IPS-20b (cell line): ENCODE data around the gene CDKAL1.
"Not testable (repeated sequence)": the region's sequence is repeated elsewhere in the genome, so short reads cannot be mapped to it uniquely, and the experiment has no call there.

Experiments
- H3K27ac ChIP-seq: one replicate; pipeline ENCODE4 v1.5.1; 2013; ENCODE audit warnings: low read length
- H3K27me3 ChIP-seq: 2 replicates; pipeline ENCODE4 v1.6.1; 2013; ENCODE audit warnings: mild to moderate bottlenecking, low read length, inconsistent platforms; ENCODE audit not compliant: insufficient read depth
- H3K36me3 ChIP-seq: 2 replicates; pipeline ENCODE4 v1.6.1; 2013; ENCODE audit warnings: low read depth, mild to moderate bottlenecking, inconsistent platforms, low read length, moderate library complexity; ENCODE audit not compliant: insufficient read depth
- H3K4me1 ChIP-seq: 2 replicates; pipeline ENCODE4 v1.6.1; 2013; ENCODE audit warnings: mild to moderate bottlenecking, control low read depth, inconsistent platforms, low read length, moderate library complexity; ENCODE audit not compliant: insufficient read depth
- H3K4me3 ChIP-seq: 2 replicates; pipeline ENCODE4 v1.5.1; 2013; ENCODE audit warnings: mild to moderate bottlenecking, low read length, inconsistent platforms
- H3K9ac ChIP-seq: 2 replicates; pipeline ENCODE4 v1.6.1; 2013; ENCODE audit warnings: low read depth, mild to moderate bottlenecking, inconsistent platforms, low read length, moderate library complexity
- H3K9me3 ChIP-seq: 2 replicates; pipeline ENCODE4 v1.6.1; 2013; ENCODE audit warnings: mild to moderate bottlenecking, low read depth, low read length, inconsistent platforms; ENCODE audit not compliant: insufficient read depth

Gene CDKAL1

DNA sequence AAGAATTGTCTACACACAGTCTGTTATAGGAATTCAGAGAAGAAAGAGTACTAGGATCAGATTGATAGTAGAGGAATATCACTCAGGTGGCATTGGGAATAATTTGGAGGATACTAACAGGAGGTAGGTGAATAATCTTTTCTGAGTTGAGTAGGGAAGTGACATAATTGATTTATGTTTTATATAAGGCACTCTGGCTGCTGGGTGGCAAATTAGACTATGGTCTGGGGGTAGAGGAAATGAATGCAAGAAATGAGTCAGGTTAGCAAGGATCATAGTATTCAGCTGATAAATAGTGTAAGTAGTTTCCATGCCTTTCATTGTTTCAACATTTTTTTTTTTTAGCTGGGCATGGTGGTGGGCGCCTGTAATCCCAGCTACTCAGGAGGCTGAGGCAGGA is 113.3 kb downstream of the CDKAL1 start:
- H3K27ac ChIP-seq, result no peak overlapping the region

DNA sequence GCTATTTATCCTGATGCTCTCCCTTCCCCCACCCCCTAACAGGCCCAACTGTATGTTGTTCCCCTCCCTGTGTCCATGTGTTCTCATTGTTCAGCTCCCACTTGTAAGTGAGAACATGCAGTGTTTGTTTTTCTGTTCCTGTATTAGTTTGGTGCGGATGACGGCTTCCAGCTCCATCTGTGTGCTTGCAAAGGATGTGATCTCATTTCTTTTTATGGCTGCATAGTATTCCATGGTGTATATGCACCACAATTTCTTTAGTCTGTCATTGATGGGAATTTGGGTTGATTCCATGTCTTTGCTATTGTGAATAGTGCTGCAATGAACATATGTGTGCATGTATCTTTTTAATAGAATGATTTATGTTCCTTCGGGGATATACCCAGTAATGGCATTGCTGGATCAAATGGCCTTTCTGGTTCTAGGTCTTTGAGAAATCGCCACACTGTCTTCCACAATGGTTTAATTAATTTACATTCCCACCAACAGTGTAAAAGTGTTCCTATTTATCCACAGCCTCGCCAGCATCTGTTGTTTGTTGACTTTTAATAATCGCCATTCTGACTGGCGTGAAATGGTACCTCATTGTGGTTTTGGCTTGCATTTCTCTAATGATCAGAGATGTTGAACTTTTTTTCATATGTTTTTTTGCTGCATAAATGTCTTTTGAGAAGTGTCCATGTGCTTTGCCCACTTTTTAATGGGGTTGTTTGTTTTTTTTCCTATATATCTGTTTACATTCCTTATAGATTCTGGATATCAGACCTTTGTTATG is 115.6 kb downstream of the CDKAL1 start:
- not testable (repeated sequence) for H3K4me1 ChIP-seq, H3K27ac ChIP-seq, H3K9ac ChIP-seq, H3K4me3 ChIP-seq, H3K27me3 ChIP-seq, H3K9me3 ChIP-seq, H3K36me3 ChIP-seq

More for the DNA sequence above, 113.3 kb downstream of the CDKAL1 start:
- Histone ChIP-seq H3K36me3 (no peaks in the 10 kb centered on the region), H3K9me3 (no peaks in the 10 kb centered on the region), H3K9ac (no peak overlapping the region), H3K4me3 (no peak overlapping the region), H3K4me1 (no peaks in the 10 kb centered on the region), H3K27me3 (no peaks in the 10 kb centered on the region)

DNA sequence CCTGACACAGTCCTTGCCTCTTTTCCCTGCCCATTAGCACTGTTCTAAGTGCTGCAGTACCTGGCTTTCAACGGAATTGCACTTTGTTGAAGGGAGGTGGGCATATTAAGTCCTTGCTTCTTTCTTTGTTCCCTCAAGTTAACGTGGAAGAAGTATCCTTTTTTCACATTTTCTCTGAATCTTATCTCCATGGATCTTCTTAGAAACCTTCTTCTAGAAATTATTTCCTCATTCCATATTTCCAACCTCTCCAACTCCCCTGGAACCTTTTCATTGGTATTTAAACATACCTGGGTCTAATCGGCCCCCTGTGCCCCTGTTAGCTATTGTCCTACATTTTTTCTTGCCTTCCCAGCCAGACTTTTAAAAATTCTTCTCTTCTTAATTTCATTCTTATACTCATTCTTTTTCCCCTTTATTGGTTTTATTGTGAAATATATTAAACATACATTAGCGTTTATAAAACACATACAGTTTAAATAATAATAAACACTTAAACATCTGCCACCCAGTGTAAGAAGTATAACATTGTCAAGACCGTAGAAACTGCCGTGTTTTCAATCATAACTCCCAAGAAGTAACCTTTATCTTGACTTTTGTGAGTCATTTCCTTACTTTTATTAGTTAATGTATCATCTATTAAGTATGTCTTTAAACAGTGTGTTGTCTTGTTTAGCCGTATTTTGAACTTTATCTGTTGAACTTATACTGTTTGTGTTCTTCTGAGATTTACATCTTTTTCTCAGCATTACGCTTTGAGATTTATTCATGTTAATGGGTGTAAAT is 118.2 kb downstream of the CDKAL1 start:
- no peaks in the 10 kb centered on the region for H3K27me3 ChIP-seq
- H3K9me3 ChIP-seq, result no peaks in the 10 kb centered on the region
- no peaks in the 10 kb centered on the region; the same call in 1 of the 2 replicates for H3K4me1 ChIP-seq
- H3K9ac ChIP-seq, result no peak overlapping the region
- H3K27ac ChIP-seq, result no peak overlapping the region
- H3K36me3 ChIP-seq, result no peaks in the 10 kb centered on the region
- H3K4me3 ChIP-seq, result no peak overlapping the region

DNA sequence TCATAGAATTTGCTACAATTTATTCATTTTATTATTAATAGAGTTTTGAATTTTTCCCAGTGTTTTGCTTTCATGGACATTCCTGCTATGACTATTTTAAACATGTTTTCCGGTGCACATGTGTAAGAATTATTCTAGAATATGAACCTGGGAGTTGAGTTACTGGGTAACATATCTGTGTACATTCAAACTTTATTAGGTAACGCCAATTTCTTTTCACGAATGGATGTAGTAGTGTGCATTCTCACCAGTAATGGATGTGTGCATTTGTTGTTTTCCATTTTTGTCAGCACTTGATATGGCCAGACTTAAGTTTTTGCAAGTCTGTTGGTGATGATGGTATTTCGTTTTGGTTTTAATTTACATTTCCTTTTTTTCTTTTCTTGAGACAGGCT is 118.8 kb downstream of the CDKAL1 start:
- no peaks in the 10 kb centered on the region for H3K9me3 ChIP-seq
- no peak overlapping the region for H3K9ac ChIP-seq
- no peak overlapping the region for H3K4me3 ChIP-seq
- H3K27me3 ChIP-seq, result no peaks in the 10 kb centered on the region
- no peak overlapping the region for H3K27ac ChIP-seq
- no peaks in the 10 kb centered on the region; the same call in 1 of the 2 replicates for H3K4me1 ChIP-seq
- no peaks in the 10 kb centered on the region for H3K36me3 ChIP-seq

- Histone ChIP-seq H3K9ac (no peak overlapping the region), H3K4me3 (no peak overlapping the region), H3K4me1 (no peaks in the 10 kb centered on the region; the same call in 1 of the 2 replicates), H3K27me3 (no peaks in the 10 kb centered on the region), H3K36me3 (no peaks in the 10 kb centered on the region), H3K27ac (no peak overlapping the region), H3K9me3 (no peaks in the 10 kb centered on the region)
Measured at GRCh38 chr6:20655317-20655716, 121.1 kb downstream of the CDKAL1 start.

DNA sequence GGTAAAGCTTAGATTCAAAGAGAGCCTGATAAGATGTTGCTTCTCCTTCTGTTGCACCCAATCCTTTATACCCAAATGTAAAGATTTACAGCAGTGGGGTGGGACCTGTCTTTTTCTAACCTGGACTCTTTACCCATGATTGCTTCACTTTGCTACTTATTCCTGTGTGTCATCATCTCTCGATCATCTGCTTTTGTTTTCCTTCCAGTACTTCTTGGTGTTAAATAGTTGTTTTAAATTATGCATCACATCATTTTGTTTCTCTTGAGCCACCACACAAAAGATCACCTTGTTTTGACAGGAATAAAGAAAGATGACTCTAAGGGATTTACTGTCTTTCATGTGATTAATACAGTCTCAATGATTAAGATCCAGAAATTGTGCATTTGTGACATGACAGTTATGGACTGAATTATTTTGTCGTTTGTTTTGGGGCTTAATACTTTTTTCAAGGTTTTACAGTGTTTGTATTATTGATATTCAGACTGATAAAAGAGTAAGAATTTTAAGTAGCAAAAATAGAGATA is 123.1 kb downstream of the CDKAL1 start:
- no peaks in the 10 kb centered on the region for H3K36me3 ChIP-seq
- H3K4me1 ChIP-seq, result peaks cover 4% of the 10 kb centered on the region; the same call in 1 of the 2 replicates
- H3K9ac ChIP-seq, result no peak overlapping the region
- H3K9me3 ChIP-seq, result no peaks in the 10 kb centered on the region
- H3K27me3 ChIP-seq, result no peaks in the 10 kb centered on the region
- H3K4me3 ChIP-seq, result no peak overlapping the region
- H3K27ac ChIP-seq, result no peak overlapping the region

DNA sequence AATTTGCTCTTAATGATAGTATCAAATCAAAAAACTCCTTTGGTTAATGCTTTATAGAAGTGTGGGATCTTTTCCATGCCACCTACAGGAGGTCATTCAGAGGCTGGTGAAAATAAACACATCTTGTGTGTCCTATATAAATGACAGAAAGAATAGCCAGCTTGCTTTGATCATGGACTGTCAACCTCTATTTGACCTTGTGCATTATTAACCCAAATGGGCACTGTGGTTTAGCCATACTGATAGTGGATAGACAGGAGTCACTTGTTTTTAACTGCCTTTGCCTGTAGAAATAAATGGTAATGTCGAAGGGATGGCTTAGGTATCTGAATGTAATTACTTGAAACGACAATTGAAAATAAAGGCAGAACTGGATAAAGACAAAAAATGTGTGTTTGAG is 123.8 kb downstream of the CDKAL1 start:
- Histone ChIP-seq H3K4me3 (no peak overlapping the region), H3K27ac (no peak overlapping the region), H3K4me1 (peaks cover 4% of the 10 kb centered on the region; the same call in 1 of the 2 replicates), H3K36me3 (no peaks in the 10 kb centered on the region), H3K27me3 (no peaks in the 10 kb centered on the region), H3K9ac (no peak overlapping the region), H3K9me3 (no peaks in the 10 kb centered on the region)

GRCh38 chr6:20658516-20658915 is 124.3 kb downstream of the CDKAL1 start:
- Histone ChIP-seq H3K4me1 (peaks cover 4% of the 10 kb centered on the region; the same call in 1 of the 2 replicates), H3K27ac (no peak overlapping the region), H3K4me3 (no peak overlapping the region), H3K36me3 (no peaks in the 10 kb centered on the region), H3K27me3 (no peaks in the 10 kb centered on the region), H3K9me3 (no peaks in the 10 kb centered on the region), H3K9ac (no peak overlapping the region)

- H3K27me3 ChIP-seq, result no peaks in the 10 kb centered on the region
- no peak overlapping the region for H3K9ac ChIP-seq
- no peaks in the 10 kb centered on the region for H3K36me3 ChIP-seq
- H3K27ac ChIP-seq, result no peak overlapping the region
- H3K9me3 ChIP-seq, result no peaks in the 10 kb centered on the region
- H3K4me1 ChIP-seq, result peaks cover 4% of the 10 kb centered on the region; the same call in 1 of the 2 replicates
- H3K4me3 ChIP-seq, result no peak overlapping the region
Measured at GRCh38 chr6:20660534-20660933, 126.3 kb downstream of the CDKAL1 start.

- Histone ChIP-seq H3K4me3 (no peak overlapping the region), H3K9me3 (no peaks in the 10 kb centered on the region), H3K27me3 (no peaks in the 10 kb centered on the region), H3K27ac (no peak overlapping the region), H3K4me1 (peaks cover 4% of the 10 kb centered on the region; the same call in 1 of the 2 replicates), H3K9ac (no peak overlapping the region), H3K36me3 (no peaks in the 10 kb centered on the region)
Measured at GRCh38 chr6:20661721-20662120, 127.5 kb downstream of the CDKAL1 start.

DNA sequence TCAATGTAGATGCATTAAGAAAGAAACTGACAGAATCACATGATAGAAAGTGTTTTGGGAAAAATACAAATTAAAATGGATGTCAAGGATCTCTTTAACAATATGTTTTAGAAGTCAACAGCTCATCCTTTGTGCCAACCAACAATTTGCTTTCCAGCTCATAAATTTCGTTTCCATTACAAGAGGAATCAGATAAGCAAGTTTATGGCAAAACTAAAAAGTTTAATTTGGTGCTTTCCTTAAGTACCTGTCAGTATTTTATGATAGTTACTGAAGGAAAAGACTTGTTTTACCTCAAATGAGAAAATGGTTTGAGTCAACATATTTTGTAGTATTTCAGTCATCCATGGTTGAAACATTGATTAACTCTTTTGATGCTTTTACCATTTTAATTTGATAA is 130.0 kb downstream of the CDKAL1 start:
- no peak overlapping the region for H3K9ac ChIP-seq
- H3K27me3 ChIP-seq, result no peaks in the 10 kb centered on the region
- no peak overlapping the region for H3K27ac ChIP-seq
- H3K9me3 ChIP-seq, result no peaks in the 10 kb centered on the region
- H3K36me3 ChIP-seq, result no peaks in the 10 kb centered on the region
- H3K4me3 ChIP-seq, result no peak overlapping the region
- peaks cover 10% of the 10 kb centered on the region; the same call in 1 of the 2 replicates for H3K4me1 ChIP-seq
